Measurements from ENCODE around the gene TMTC2. TPM values are rescaled to one million over a fixed set of nuclear protein-coding genes. Genes with fewer than 3 reads are reported as not detected.

Gene TMTC2
- total RNA-seq, 2 experiments from 2014 or later, result 2.4 to 2.5 TPM

GRCh38 chr12:82660541-82661325, 26.0 kb upstream of the TMTC2 start:
- intact Hi-C loops (cut with DNase I, micrococcal nuclease), result no loop called here
- POLR2A ChIA-PET, result no interaction called here
- H3K4me3 Mint-ChIP-seq, result no peak overlapping the region
- CTCF ChIA-PET, result interaction anchor here (1.5 kb wide), 1 partner anchor 25 kb away, joined by 4 read pairs; no protein-coding TSS in a partner anchor
- ATAC-seq (no peak), DNase-seq (no peak)
- H3K9me3 Mint-ChIP-seq (ENCODE audit: low read depth), result no peaks in the 10 kb centered on the region
- peaks cover 8% of the 10 kb centered on the region for H3K27me3 Mint-ChIP-seq
- no peaks in the 10 kb centered on the region for H3K4me1 Mint-ChIP-seq
- no peak overlapping the region for H3K27ac Mint-ChIP-seq
- H3K36me3 Mint-ChIP-seq (ENCODE audit: low read depth), result no peaks in the 10 kb centered on the region

GRCh38 chr12:82663893-82664292, 22.8 kb upstream of the TMTC2 start:
- Mint-ChIP-seq H3K4me3 (no peak overlapping the region), H3K36me3 (ENCODE audit: low read depth) (no peaks in the 10 kb centered on the region), H3K27me3 (peaks cover 16% of the 10 kb centered on the region), H3K9me3 (ENCODE audit: low read depth) (no peaks in the 10 kb centered on the region), H3K27ac (no peak overlapping the region), H3K4me1 (no peaks in the 10 kb centered on the region)
- ATAC-seq, result no peak
- CTCF ChIA-PET, result interaction anchor here (0.8 kb wide), 1 partner anchor 41 kb away, joined by 4 read pairs; no protein-coding TSS in a partner anchor
- intact Hi-C loops (cut with DNase I, micrococcal nuclease), result no loop called here
- POLR2A ChIA-PET, result no interaction called here
- no peak for DNase-seq

GRCh38 chr12:82665142-82665923, 21.4 kb upstream of the TMTC2 start:
- Mint-ChIP-seq H3K36me3 (ENCODE audit: low read depth) (no peaks in the 10 kb centered on the region), H3K27me3 (peaks cover 16% of the 10 kb centered on the region), H3K4me1 (no peaks in the 10 kb centered on the region), H3K9me3 (ENCODE audit: low read depth) (no peaks in the 10 kb centered on the region), H3K4me3 (no peak overlapping the region), H3K27ac (no peak overlapping the region)
- ChIA-PET CTCF (interaction anchor here (1.1 kb wide), 1 partner anchor 21 kb away, joined by 3 read pairs; no protein-coding TSS in a partner anchor), POLR2A (no interaction called here)
- no peak for DNase-seq
- intact Hi-C loops (cut with DNase I, micrococcal nuclease), result no loop called here
- ATAC-seq, result no peak

- peak; percentile 55 for ATAC-seq
- CTCF ChIA-PET, result no interaction called here
- POLR2A ChIA-PET, result no interaction called here
- H3K27ac Mint-ChIP-seq, result no peak overlapping the region
- no peak for DNase-seq
- H3K4me1 Mint-ChIP-seq, result no peaks in the 10 kb centered on the region
- H3K27me3 Mint-ChIP-seq, result peaks cover 16% of the 10 kb centered on the region
- no peak overlapping the region for H3K4me3 Mint-ChIP-seq
- intact Hi-C loops (cut with DNase I, micrococcal nuclease), result no loop called here
- no peaks in the 10 kb centered on the region for H3K36me3 Mint-ChIP-seq (ENCODE audit: low read depth)
- no peaks in the 10 kb centered on the region for H3K9me3 Mint-ChIP-seq (ENCODE audit: low read depth)
These were observed 19.9 kb upstream of the TMTC2 start for GRCh38 chr12:82666830-82667229.

GRCh38 chr12:82671673-82672195, 15.0 kb upstream of the TMTC2 start:
- POLR2A ChIA-PET, result no interaction called here
- CTCF ChIA-PET, result no interaction called here
- Mint-ChIP-seq H3K9me3 (ENCODE audit: low read depth) (no peaks in the 10 kb centered on the region), H3K4me1 (no peaks in the 10 kb centered on the region), H3K27me3 (peaks cover 12% of the 10 kb centered on the region), H3K36me3 (ENCODE audit: low read depth) (no peaks in the 10 kb centered on the region), H3K4me3 (no peak overlapping the region), H3K27ac (no peak overlapping the region)
- ATAC-seq (no peak), DNase-seq (no peak)
- intact Hi-C loops (cut with DNase I, micrococcal nuclease), result no loop called here

- H3K9me3 Mint-ChIP-seq (ENCODE audit: low read depth), result no peaks in the 10 kb centered on the region
- no peak for ATAC-seq
- peaks cover 12% of the 10 kb centered on the region for H3K27me3 Mint-ChIP-seq
- no peak overlapping the region for H3K27ac Mint-ChIP-seq
- CTCF ChIA-PET, result interaction anchor here (2.0 kb wide), 1 partner anchor 13 kb away, joined by 7 read pairs; no protein-coding TSS in a partner anchor
- POLR2A ChIA-PET, result no interaction called here
- H3K4me3 Mint-ChIP-seq, result no peak overlapping the region
- H3K36me3 Mint-ChIP-seq (ENCODE audit: low read depth), result no peaks in the 10 kb centered on the region
- no peaks in the 10 kb centered on the region for H3K4me1 Mint-ChIP-seq
- DNase-seq, result no peak
- intact Hi-C loops (cut with DNase I, micrococcal nuclease), result no loop called here
These were observed 13.8 kb upstream of the TMTC2 start for GRCh38 chr12:82672811-82673495.

- Mint-ChIP-seq H3K27me3 (peaks cover 16% of the 10 kb centered on the region), H3K4me3 (no peak overlapping the region), H3K27ac (no peak overlapping the region), H3K9me3 (ENCODE audit: low read depth) (no peaks in the 10 kb centered on the region), H3K4me1 (no peaks in the 10 kb centered on the region), H3K36me3 (ENCODE audit: low read depth) (no peaks in the 10 kb centered on the region)
- CTCF ChIA-PET, result interaction anchor here (2.0 kb wide), 1 partner anchor 12 kb away, joined by 7 read pairs; no protein-coding TSS in a partner anchor
- no peak for DNase-seq
- ATAC-seq, result no peak
- POLR2A ChIA-PET, result no interaction called here
- intact Hi-C loops (cut with DNase I, micrococcal nuclease), result no loop called here
These were observed 13.0 kb upstream of the TMTC2 start for GRCh38 chr12:82673698-82674097.

- peaks cover 19% of the 10 kb centered on the region for H3K27me3 Mint-ChIP-seq
- no peak for DNase-seq
- no peaks in the 10 kb centered on the region for H3K9me3 Mint-ChIP-seq (ENCODE audit: low read depth)
- no peak overlapping the region for H3K4me3 Mint-ChIP-seq
- ChIA-PET CTCF (no interaction called here), POLR2A (no interaction called here)
- intact Hi-C loops (cut with DNase I, micrococcal nuclease), result no loop called here
- H3K27ac Mint-ChIP-seq, result no peak overlapping the region
- ATAC-seq, result no peak
- H3K36me3 Mint-ChIP-seq (ENCODE audit: low read depth), result no peaks in the 10 kb centered on the region
- H3K4me1 Mint-ChIP-seq, result no peaks in the 10 kb centered on the region
These were observed 11.5 kb upstream of the TMTC2 start for GRCh38 chr12:82675246-82675645.

- CTCF ChIA-PET, result no interaction called here
- Mint-ChIP-seq H3K4me1 (no peaks in the 10 kb centered on the region), H3K27ac (no peak overlapping the region), H3K27me3 (peaks cover 26% of the 10 kb centered on the region), H3K9me3 (ENCODE audit: low read depth) (no peaks in the 10 kb centered on the region), H3K4me3 (no peak overlapping the region), H3K36me3 (ENCODE audit: low read depth) (no peaks in the 10 kb centered on the region)
- DNase-seq (no peak), ATAC-seq (no peak)
- POLR2A ChIA-PET, result no interaction called here
- intact Hi-C loops (cut with DNase I, micrococcal nuclease), result loop anchor here in 1 of 2 experiments (10.0 kb wide), 2 partner anchors 302 to 472 kb away; no protein-coding TSS in a partner anchor
These were observed 4.4 kb upstream of the TMTC2 start for GRCh38 chr12:82682326-82682725.

- ChIA-PET POLR2A (no interaction called here), CTCF (no interaction called here)
- no peak for ATAC-seq
- Mint-ChIP-seq H3K4me3 (no peak overlapping the region), H3K4me1 (peaks cover 1% of the 10 kb centered on the region), H3K9me3 (ENCODE audit: low read depth) (no peaks in the 10 kb centered on the region), H3K27ac (no peak overlapping the region), H3K36me3 (ENCODE audit: low read depth) (no peaks in the 10 kb centered on the region), H3K27me3 (peaks cover 24% of the 10 kb centered on the region)
- no peak for DNase-seq
- intact Hi-C loops (cut with DNase I, micrococcal nuclease), result loop anchor here in 1 of 2 experiments (10.0 kb wide), 2 partner anchors 302 to 472 kb away; no protein-coding TSS in a partner anchor
These were observed 3.9 kb upstream of the TMTC2 start for GRCh38 chr12:82682851-82683261.

GRCh38 chr12:82685790-82686167, 927 bp upstream of the TMTC2 start:
- CTCF ChIA-PET, result interaction anchor here (0.6 to 2.1 kb wide), 28 partner anchors 8 to 1139 kb away, joined by 3 to 17 read pairs (median 4); partner anchors contain the start of genes CCDC59 and METTL25
- intact Hi-C loops (cut with DNase I, micrococcal nuclease), result loop anchor here (1.0 to 10.0 kb wide), 10 partner anchors 158 to 1819 kb away; partner anchors contain the start of genes CCDC59 (in 2 of the 2) and METTL25 (in 2 of the 2)
- POLR2A ChIA-PET, result interaction anchor here (0.7 kb wide), 1 partner anchor 714 kb away, joined by 3 read pairs; no protein-coding TSS in a partner anchor
- H3K4me1 Mint-ChIP-seq, result peaks cover 10% of the 10 kb centered on the region
- peak; percentile 66 for ATAC-seq
- H3K36me3 Mint-ChIP-seq (ENCODE audit: low read depth), result no peaks in the 10 kb centered on the region
- H3K27ac Mint-ChIP-seq, result no peak overlapping the region
- H3K27me3 Mint-ChIP-seq, result peaks cover 14% of the 10 kb centered on the region
- no peaks in the 10 kb centered on the region for H3K9me3 Mint-ChIP-seq (ENCODE audit: low read depth)
- H3K4me3 Mint-ChIP-seq, result peak overlapping the region; percentile 79
- DNase-seq, result peak; percentile 96

Measured in activated CD4-positive, alpha-beta T cell treated with anti-CD3 and anti-CD28 coated beads for 36 hours (primary cell).